SJSA1 (cell line): ENCODE data around the gene UCKL1. TPM values are rescaled to one million over a fixed set of nuclear protein-coding genes. Genes with fewer than 3 reads are reported as not detected.

ENCODE experiments used
- DNase-seq, 2 experiments: peaks; one replicate each; pipeline ENCODE4 v3.0.0-alpha.2; 2015 to 2020; ENCODE audit warnings: low spot score in 2 of 2, low read depth in 1 of 2
- H3K27ac ChIP-seq: fragments of 250-450 bp; sonication (Bioruptor Pico); 2 replicates; pipeline ENCODE4 v1.5.1; 2020; ENCODE audit warnings: mild to moderate bottlenecking, moderate library complexity
- H3K27me3 ChIP-seq: fragments of 250-450 bp; sonication (Bioruptor Pico); replicated peaks from 2 replicates; pipeline ENCODE4 v1.5.1; 2020; ENCODE audit warnings: mild to moderate bottlenecking, moderate library complexity
- H3K36me3 ChIP-seq: fragments of 250-450 bp; sonication (Bioruptor Pico); 2 replicates; pipeline ENCODE4 v1.5.1; 2020; ENCODE audit warnings: mild to moderate bottlenecking
- H3K4me1 ChIP-seq: fragments of 250-450 bp; sonication (Bioruptor Pico); replicated peaks from 2 replicates; pipeline ENCODE4 v1.6.1; 2021; ENCODE audit warnings: mild to moderate bottlenecking
- H3K4me3 ChIP-seq: fragments of 250-450 bp; sonication (Bioruptor Pico); 2 replicates; pipeline ENCODE4 v1.5.1; 2020; ENCODE audit warnings: mild to moderate bottlenecking
- H3K9me3 ChIP-seq: fragments of 250-450 bp; sonication (Bioruptor Pico); replicated peaks from 2 replicates; pipeline ENCODE4 v1.5.1; 2020; ENCODE audit warnings: mild to moderate bottlenecking
- total RNA-seq: library from RNA; depleted of rRNA; stranded (reverse); fragments of >200 nt; shearing (Covaris generic); gene quantifications from 2 replicates; pipeline ENCODE4 v1.2.3, GENCODE V29; 2014

Gene UCKL1
- total RNA-seq, 1 experiment from 2014 or later: 22.7 TPM

GRCh38 chr20:63959699-63960075 lies 3.5 kb upstream of the UCKL1 start:
- Histone ChIP-seq H3K4me1 (peaks cover 17% of the 10 kb centered on the region), H3K36me3 (peaks cover 61% of the 10 kb centered on the region), H3K9me3 (0 out of 2 replicates have a peak, but pooled peaks cover 3% of the 10 kb centered on the region), H3K27me3 (no peaks in the 10 kb centered on the region), H3K27ac (no peak overlapping the region), H3K4me3 (no peak overlapping the region)
- DNase-seq: no peak

GRCh38 chr20:63958964-63959698 lies 2.9 kb upstream of the UCKL1 start:
- H3K9me3 ChIP-seq: 0 out of 2 replicates have a peak, but pooled peaks cover 3% of the 10 kb centered on the region
- H3K4me1 ChIP-seq: peaks cover 23% of the 10 kb centered on the region
- H3K4me3 ChIP-seq: no peak overlapping the region
- H3K27me3 ChIP-seq: no peaks in the 10 kb centered on the region
- DNase-seq: no peak
- no peak overlapping the region for H3K27ac ChIP-seq
- H3K36me3 ChIP-seq: peaks cover 56% of the 10 kb centered on the region

- no peak for DNase-seq
- Histone ChIP-seq H3K4me1 (peaks cover 24% of the 10 kb centered on the region), H3K9me3 (0 out of 2 replicates have a peak, but pooled peaks cover 3% of the 10 kb centered on the region), H3K36me3 (peaks cover 50% of the 10 kb centered on the region), H3K4me3 (no peak overlapping the region), H3K27ac (no peak overlapping the region), H3K27me3 (no peaks in the 10 kb centered on the region)
These were observed 2.3 kb upstream of the UCKL1 start for GRCh38 chr20:63958471-63958870.

- no peak overlapping the region for H3K4me3 ChIP-seq
These were observed 1.6 kb upstream of the UCKL1 start for GRCh38 chr20:63957690-63958441.

GRCh38 chr20:63957004-63957689 lies 931 bp upstream of the UCKL1 start:
- no peak for DNase-seq
- H3K36me3 ChIP-seq: peaks cover 48% of the 10 kb centered on the region

More at GRCh38 chr20:63957690-63958441, 1.6 kb upstream of the UCKL1 start:
- H3K4me1 ChIP-seq: peaks cover 24% of the 10 kb centered on the region
- no peak overlapping the region for H3K27ac ChIP-seq
- no peaks in the 10 kb centered on the region for H3K27me3 ChIP-seq
- DNase-seq: no peak
- H3K9me3 ChIP-seq: 0 out of 2 replicates have a peak, but pooled peaks cover 3% of the 10 kb centered on the region
- H3K36me3 ChIP-seq: peaks cover 48% of the 10 kb centered on the region

GRCh38 chr20:63956664-63957003 lies 418 bp upstream of the UCKL1 start:
- Histone ChIP-seq H3K27me3 (no peaks in the 10 kb centered on the region), H3K4me1 (peaks cover 24% of the 10 kb centered on the region), H3K36me3 (peaks cover 43% of the 10 kb centered on the region), H3K9me3 (0 out of 2 replicates have a peak, but pooled peaks cover 3% of the 10 kb centered on the region), H3K27ac (no peak overlapping the region), H3K4me3 (peak overlapping the region; percentile 96)
- no peak for DNase-seq

More at GRCh38 chr20:63957004-63957689, 931 bp upstream of the UCKL1 start:
- Histone ChIP-seq H3K4me1 (peaks cover 24% of the 10 kb centered on the region), H3K27ac (no peak overlapping the region), H3K27me3 (no peaks in the 10 kb centered on the region), H3K4me3 (no peak overlapping the region), H3K9me3 (0 out of 2 replicates have a peak, but pooled peaks cover 3% of the 10 kb centered on the region)

- Histone ChIP-seq H3K9me3 (0 out of 2 replicates have a peak, but pooled peaks cover 3% of the 10 kb centered on the region), H3K27me3 (no peaks in the 10 kb centered on the region), H3K4me1 (peaks cover 24% of the 10 kb centered on the region), H3K27ac (peak overlapping the region; percentile 57), H3K36me3 (peaks cover 40% of the 10 kb centered on the region), H3K4me3 (peak overlapping the region; percentile 96)
- DNase-seq: peak in 1 of 2 experiments; percentile 61
These were observed 862 bp downstream of the UCKL1 start for GRCh38 chr20:63955281-63955826.

- no peak for DNase-seq
- 0 out of 2 replicates have a peak, but pooled peaks cover 3% of the 10 kb centered on the region for H3K9me3 ChIP-seq
- H3K27me3 ChIP-seq: no peaks in the 10 kb centered on the region
- no peak overlapping the region for H3K4me3 ChIP-seq
- peaks cover 29% of the 10 kb centered on the region for H3K4me1 ChIP-seq
- peaks cover 37% of the 10 kb centered on the region for H3K36me3 ChIP-seq
- H3K27ac ChIP-seq: no peak overlapping the region
These were observed 2.3 kb downstream of the UCKL1 start for GRCh38 chr20:63953764-63954429.

GRCh38 chr20:63952769-63953168 lies 3.4 kb downstream of the UCKL1 start:
- Histone ChIP-seq H3K36me3 (peaks cover 39% of the 10 kb centered on the region), H3K27ac (no peak overlapping the region), H3K4me1 (peaks cover 33% of the 10 kb centered on the region), H3K4me3 (no peak overlapping the region), H3K9me3 (0 out of 2 replicates have a peak, but pooled peaks cover 3% of the 10 kb centered on the region), H3K27me3 (no peaks in the 10 kb centered on the region)
- DNase-seq: no peak

- no peak overlapping the region for H3K27ac ChIP-seq
- DNase-seq: no peak
- H3K36me3 ChIP-seq: peaks cover 37% of the 10 kb centered on the region
- no peak overlapping the region for H3K4me3 ChIP-seq
- no peaks in the 10 kb centered on the region for H3K27me3 ChIP-seq
- H3K4me1 ChIP-seq: peaks cover 30% of the 10 kb centered on the region
- H3K9me3 ChIP-seq: 0 out of 2 replicates have a peak, but pooled peaks cover 3% of the 10 kb centered on the region
These were observed 4.0 kb downstream of the UCKL1 start for GRCh38 chr20:63952210-63952535.

GRCh38 chr20:63951398-63952209 lies 4.6 kb downstream of the UCKL1 start:
- Histone ChIP-seq H3K4me3 (no peak overlapping the region), H3K27ac (no peak overlapping the region), H3K27me3 (no peaks in the 10 kb centered on the region), H3K36me3 (peaks cover 34% of the 10 kb centered on the region), H3K4me1 (peaks cover 24% of the 10 kb centered on the region), H3K9me3 (0 out of 2 replicates have a peak, but pooled peaks cover 3% of the 10 kb centered on the region)
- no peak for DNase-seq

- Histone ChIP-seq H3K36me3 (peaks cover 35% of the 10 kb centered on the region), H3K27me3 (no peaks in the 10 kb centered on the region), H3K4me1 (peaks cover 20% of the 10 kb centered on the region), H3K4me3 (no peak overlapping the region), H3K27ac (no peak overlapping the region), H3K9me3 (0 out of 2 replicates have a peak, but pooled peaks cover 1% of the 10 kb centered on the region)
- DNase-seq: no peak
These were observed 5.4 kb downstream of the UCKL1 start for GRCh38 chr20:63950701-63951397.
